SU-DHL-6 (cell line): ENCODE results near the gene RASSF10.

Experiments used
- EZH2phosphoT487 ChIP-seq: fragments of 200-600 bp; sonication (generic), shearing (Covaris generic); conservative IDR thresholded peaks from 2 replicates; pipeline ENCODE4 v1.6.1; 2018; ENCODE audit warnings: mild to moderate bottlenecking, antibody characterized with exemption, low read length, moderate library complexity, mixed read lengths
- TF ChIP-seq, protein P1 (sequence below): fragments of 200-600 bp; sonication (generic); IDR thresholded peaks from one replicate; pipeline ENCODE4 v1.5.1; 2017; ENCODE audit warnings: antibody characterized with exemption, mild to moderate bottlenecking, low read length, moderate library complexity; ENCODE audit not compliant: insufficient read depth, poor library complexity, severe bottlenecking

DNA sequence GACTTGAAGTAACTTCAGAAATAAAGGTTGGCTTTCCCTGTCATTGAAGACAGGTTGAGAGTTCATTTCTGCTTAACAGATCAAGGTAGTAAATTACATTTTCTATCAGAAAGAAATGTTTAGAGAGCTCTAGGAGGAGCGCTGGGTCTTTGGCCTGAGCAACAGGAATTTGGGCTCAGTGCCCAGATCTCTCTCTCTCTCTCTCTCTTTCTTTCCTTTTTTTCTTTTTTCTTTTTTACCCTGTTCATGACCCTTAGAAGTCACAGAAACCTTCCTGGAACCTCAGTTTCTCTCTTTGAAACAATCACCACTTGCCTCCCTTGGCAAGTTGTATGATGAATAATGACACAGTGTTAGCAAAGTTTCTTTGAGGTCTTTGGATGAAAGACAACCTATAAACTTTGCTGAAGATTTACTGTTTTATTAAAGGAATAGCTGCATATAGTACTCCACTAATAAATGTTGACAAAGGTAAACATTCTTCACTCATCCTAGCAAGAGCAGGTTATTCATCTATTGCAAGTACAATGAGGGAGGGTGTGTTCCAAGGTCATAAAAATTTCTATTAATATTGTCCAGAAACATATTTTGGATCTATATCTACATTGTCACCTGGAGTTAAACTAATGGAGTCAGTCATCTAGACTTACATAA lies 35.5 kb upstream of the RASSF10 start:
- no peak for TF ChIP-seq EZH2phosphoT487
- TF ChIP-seq, protein P1, sequence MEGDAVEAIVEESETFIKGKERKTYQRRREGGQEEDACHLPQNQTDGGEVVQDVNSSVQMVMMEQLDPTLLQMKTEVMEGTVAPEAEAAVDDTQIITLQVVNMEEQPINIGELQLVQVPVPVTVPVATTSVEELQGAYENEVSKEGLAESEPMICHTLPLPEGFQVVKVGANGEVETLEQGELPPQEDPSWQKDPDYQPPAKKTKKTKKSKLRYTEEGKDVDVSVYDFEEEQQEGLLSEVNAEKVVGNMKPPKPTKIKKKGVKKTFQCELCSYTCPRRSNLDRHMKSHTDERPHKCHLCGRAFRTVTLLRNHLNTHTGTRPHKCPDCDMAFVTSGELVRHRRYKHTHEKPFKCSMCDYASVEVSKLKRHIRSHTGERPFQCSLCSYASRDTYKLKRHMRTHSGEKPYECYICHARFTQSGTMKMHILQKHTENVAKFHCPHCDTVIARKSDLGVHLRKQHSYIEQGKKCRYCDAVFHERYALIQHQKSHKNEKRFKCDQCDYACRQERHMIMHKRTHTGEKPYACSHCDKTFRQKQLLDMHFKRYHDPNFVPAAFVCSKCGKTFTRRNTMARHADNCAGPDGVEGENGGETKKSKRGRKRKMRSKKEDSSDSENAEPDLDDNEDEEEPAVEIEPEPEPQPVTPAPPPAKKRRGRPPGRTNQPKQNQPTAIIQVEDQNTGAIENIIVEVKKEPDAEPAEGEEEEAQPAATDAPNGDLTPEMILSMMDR = no peak
